Lower leg skin (tissue), 4 donors: ENCODE results near the gene TSHZ2. TPM values are rescaled to one million over a fixed set of nuclear protein-coding genes. Genes with fewer than 3 reads are reported as not detected.

ENCODE experiments used
- DNase-seq, 2 donors: peaks; one replicate each; pipeline ENCODE4 v3.0.0-alpha.2; 2019; ENCODE audit warnings: low spot score in 2 of 2
- H3K4me3 ChIP-seq: fragments of 200-600 bp; sonication (generic); 2 replicates; pipeline ENCODE4 v1.5.1; 2017; ENCODE audit warnings: mild to moderate bottlenecking, low read depth; ENCODE audit not compliant: poor library complexity, severe bottlenecking
- CTCF ChIP-seq, 3 donors: fragments of 450-650 bp; IDR thresholded peaks; one replicate each; pipeline ENCODE4 v1.5.1; 2016; ENCODE audit warnings: antibody characterized with exemption in 3 of 3, mild to moderate bottlenecking in 3 of 3, moderate library complexity in 2 of 3
- POLR2A ChIP-seq, 2 donors: fragments of 450-650 bp; IDR thresholded peaks; one replicate each; pipeline ENCODE4 v1.6.1; 2016 to 2017; ENCODE audit warnings: antibody characterized with exemption in 2 of 2, mild to moderate bottlenecking in 1 of 2, moderate library complexity in 1 of 2
- WGBS, 2 donors: methylation state at CpG; one replicate each; pipeline ENCODE4 v1.1.5; 2018; 5-methylcytosine and 5-hydroxymethylcytosine counted together
- intact Hi-C: fragments of 100-400 bp; cut with DNase I; formaldehyde crosslinking; loops from one replicate; pipeline ENCODE4 v1.15.0; 2023; ENCODE audit warnings: low total_unique reads
- total RNA-seq, 4 donors: library from RNA; depleted of rRNA; stranded (reverse); fragments of >200 nt; gene quantifications; one replicate each; pipeline ENCODE4 v1.1.0, GENCODE V29; 2016

TSHZ2 gene
- total RNA-seq, 4 donors from 2014 or later = 8.1 to 25.7 (median 10.5) TPM

GRCh38 chr20:53330601-53331140 is 358.5 kb downstream of the TSHZ2 start:
- intact Hi-C loops = no loop called here
- TF ChIP-seq POLR2A (IDR thresholded peaks at IDR 0.05) (no peak), CTCF (IDR thresholded peaks at IDR 0.05) (no peak)
- DNase-seq = no peak
- H3K4me3 ChIP-seq = no peak overlapping the region
- 41 to 59% methylated on average over 6 of the region's 6 CpGs for WGBS, 2 donors

DNA sequence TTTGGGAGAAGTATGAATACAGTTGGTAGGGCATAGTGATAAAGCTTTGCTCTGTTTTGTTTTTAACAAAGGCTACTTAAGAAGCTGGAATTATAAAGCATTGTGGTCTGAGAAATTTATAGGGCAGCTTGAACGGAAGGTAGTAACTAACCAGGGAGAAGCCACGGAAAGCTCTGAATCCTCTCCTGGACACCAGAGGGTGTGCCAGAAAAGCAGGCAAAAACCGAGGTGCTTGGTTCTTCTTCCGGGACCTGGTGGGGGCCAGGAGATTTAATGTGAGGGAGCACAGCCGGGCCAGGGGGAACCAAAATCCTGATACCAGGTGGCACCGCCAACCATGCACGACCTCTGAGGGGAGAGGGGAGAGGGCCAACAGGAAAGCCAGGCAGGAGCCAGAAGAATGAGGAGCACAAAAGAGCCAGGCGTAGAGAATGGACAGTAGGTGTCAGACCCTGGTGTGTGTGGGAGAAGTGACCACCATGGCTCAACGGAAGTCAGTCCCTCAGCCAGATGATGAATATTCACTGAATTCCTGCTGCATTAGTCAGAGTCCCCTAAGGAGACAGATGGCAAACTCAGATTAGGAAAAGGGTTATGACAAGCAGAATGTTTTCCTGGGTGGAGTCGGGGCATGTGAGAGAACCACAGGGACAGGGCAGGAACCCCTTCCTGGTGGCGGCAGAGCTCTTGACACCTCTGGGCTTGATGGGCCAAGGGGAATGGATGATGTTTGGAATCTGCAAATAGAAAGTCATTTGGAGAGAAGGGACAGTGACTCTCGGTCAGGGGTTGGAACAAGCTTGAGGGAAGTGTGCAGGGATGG is 359.2 kb downstream of the TSHZ2 start:
- 28 to 38% methylated on average over 12 of the region's 12 CpGs for WGBS, 2 donors
- TF ChIP-seq CTCF (IDR thresholded peaks at IDR 0.05) (no peak), POLR2A (IDR thresholded peaks at IDR 0.05) (no peak)
- intact Hi-C loops = no loop called here
- no peak overlapping the region for H3K4me3 ChIP-seq
- DNase-seq = peak in 1 of 2 donors; percentile 34

GRCh38 chr20:53332022-53332837 is 360.1 kb downstream of the TSHZ2 start:
- TF ChIP-seq CTCF (IDR thresholded peaks at IDR 0.05) (no peak), POLR2A (IDR thresholded peaks at IDR 0.05) (no peak)
- no peak overlapping the region for H3K4me3 ChIP-seq
- DNase-seq = no peak
- intact Hi-C loops = no loop called here
- WGBS, 2 donors = 72 to 74% methylated on average over 9 of the region's 9 CpGs

DNA sequence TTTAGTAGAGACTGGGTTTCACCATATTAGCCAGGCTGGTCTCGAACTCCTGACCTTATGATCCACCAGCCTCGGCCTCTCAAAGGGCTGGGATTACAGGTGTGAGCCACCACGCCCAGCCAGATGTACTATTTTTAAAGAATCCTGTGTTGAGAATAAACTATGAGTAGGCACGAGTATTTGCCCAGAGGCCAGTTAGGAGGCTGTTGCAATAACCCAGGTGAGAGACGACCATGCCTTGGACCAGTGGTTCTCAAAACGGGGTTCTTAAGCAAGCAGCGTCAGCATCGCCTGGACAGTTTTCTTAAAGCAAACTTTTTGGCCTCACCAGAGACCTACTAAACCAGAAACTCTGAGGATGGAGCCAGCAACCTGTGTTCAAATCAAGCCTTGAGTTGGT is 362.7 kb downstream of the TSHZ2 start:
- DNase-seq = no peak
- 86 to 88% methylated on average over 8 of the region's 8 CpGs for WGBS, 2 donors
- intact Hi-C loops = no loop called here
- no peak overlapping the region for H3K4me3 ChIP-seq
- no peak for TF ChIP-seq POLR2A (IDR thresholded peaks at IDR 0.05)
- TF ChIP-seq CTCF (IDR thresholded peaks at IDR 0.05) = no peak

DNA sequence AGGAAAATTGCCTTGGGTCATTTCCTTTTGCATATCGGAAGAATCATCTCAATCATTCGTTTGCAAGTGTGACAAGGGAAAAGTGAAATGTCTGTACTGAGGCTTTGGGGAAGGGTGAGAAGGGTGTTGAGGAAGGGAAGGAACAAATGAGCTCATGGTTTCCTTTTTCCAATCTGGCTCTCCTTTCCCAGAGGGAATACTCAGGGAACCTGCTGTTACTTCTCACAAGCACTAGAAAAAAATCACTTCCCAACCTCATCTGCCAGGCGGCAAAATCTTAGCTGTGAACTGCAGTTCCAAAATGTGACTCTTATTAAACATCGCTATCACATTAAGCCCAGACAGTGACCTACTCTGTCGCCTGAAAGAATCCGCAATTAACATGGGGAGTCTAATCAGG is 363.4 kb downstream of the TSHZ2 start:
- intact Hi-C loops = no loop called here
- H3K4me3 ChIP-seq = no peak overlapping the region
- TF ChIP-seq POLR2A (IDR thresholded peaks at IDR 0.05) (no peak), CTCF (IDR thresholded peaks at IDR 0.05) (no peak)
- 67 to 75% methylated on average over 6 of the region's 6 CpGs for WGBS, 2 donors
- DNase-seq = no peak
